Measurements from ENCODE around the gene GPHN.
"Not testable (repeated sequence)": the region's sequence is repeated elsewhere in the genome, so short reads cannot be mapped to it uniquely, and the experiment has no call there.

DNA sequence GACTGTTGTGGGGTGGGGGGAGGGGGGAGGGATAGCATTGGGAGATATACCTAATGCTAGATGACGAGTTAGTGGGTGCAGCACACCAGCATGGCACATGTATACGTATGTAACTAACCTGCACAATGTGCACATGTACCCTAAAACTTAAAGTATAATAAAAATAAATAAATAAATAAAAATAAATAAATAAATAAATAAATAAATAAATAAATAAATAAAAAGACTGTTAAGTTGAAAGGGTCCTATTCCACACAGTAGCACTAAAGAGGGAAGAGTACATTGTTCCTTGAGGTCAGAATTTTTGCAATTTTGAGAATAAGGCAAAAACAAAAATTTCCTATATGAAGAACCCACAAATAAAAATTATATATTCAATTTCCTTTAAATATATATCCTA, 329.5 kb downstream of the GPHN start:
- TF ChIP-seq, protein P1, sequence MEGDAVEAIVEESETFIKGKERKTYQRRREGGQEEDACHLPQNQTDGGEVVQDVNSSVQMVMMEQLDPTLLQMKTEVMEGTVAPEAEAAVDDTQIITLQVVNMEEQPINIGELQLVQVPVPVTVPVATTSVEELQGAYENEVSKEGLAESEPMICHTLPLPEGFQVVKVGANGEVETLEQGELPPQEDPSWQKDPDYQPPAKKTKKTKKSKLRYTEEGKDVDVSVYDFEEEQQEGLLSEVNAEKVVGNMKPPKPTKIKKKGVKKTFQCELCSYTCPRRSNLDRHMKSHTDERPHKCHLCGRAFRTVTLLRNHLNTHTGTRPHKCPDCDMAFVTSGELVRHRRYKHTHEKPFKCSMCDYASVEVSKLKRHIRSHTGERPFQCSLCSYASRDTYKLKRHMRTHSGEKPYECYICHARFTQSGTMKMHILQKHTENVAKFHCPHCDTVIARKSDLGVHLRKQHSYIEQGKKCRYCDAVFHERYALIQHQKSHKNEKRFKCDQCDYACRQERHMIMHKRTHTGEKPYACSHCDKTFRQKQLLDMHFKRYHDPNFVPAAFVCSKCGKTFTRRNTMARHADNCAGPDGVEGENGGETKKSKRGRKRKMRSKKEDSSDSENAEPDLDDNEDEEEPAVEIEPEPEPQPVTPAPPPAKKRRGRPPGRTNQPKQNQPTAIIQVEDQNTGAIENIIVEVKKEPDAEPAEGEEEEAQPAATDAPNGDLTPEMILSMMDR (IDR thresholded peaks at IDR 0.05): not testable (repeated sequence)
- not testable (repeated sequence) for TF ChIP-seq POLR2A (IDR thresholded peaks at IDR 0.05)

All from thyroid gland (tissue), 4 donors.